RWPE1 (cell line): ENCODE results near the gene HMCN2.

Experiments used
- CTCF ChIA-PET: fragments of 350-600 bp; sonication (Branson Sonifier 250); formaldehyde crosslinking; extraction: SDS; loops from one replicate; lab custom pipeline; 2021; lab: Yijun Ruan, JAX
- POLR2A ChIA-PET: fragments of 400-600 bp; formaldehyde crosslinking; extraction: SDS; loops from one replicate; lab custom pipeline; 2020; ENCODE audit warnings: antibody characterized with exemption; ENCODE audit not compliant: low non-redundant PET; lab: Yijun Ruan, JAX
- DNase-seq: peaks from one replicate; pipeline ENCODE4 v3.0.0; 2012; ENCODE audit warnings: low spot score
- H3K27ac ChIP-seq: fragments of 450-650 bp; 2 replicates; pipeline ENCODE4 v1.5.1; 2017
- TF ChIP-seq, protein P1 (sequence below): fragments of 450-650 bp; conservative IDR thresholded peaks from 2 replicates; pipeline ENCODE4 v1.5.1; 2017; ENCODE audit warnings: low read depth, mild to moderate bottlenecking

Gene HMCN2

DNA sequence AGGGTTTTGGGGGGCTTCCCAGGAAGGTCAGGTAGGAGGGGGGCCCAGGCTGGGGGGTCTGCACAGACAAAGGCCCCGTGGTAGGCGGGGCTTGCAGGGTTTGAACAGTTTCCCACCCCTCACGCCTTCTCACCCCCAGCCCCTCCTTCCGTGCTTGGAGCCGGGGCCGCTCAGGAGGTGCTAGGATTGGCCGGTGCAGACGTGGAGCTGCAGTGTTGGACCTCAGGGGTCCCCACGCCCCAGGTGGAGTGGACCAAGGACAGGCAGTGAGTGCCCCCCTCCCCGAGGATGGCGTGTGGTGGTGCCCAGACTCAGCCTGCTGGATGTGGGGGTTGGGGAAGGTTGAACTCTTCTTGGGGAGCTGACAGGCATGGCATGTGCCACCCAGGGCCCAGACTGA is 83.8 kb downstream of the HMCN2 start:
- H3K27ac ChIP-seq: no peak overlapping the region
- POLR2A ChIA-PET: no interaction called here
- CTCF ChIA-PET: interaction anchor here (0.6 to 0.7 kb wide), 3 partner anchors 107 to 399 kb away, joined by 3 to 5 read pairs (median 4); no protein-coding TSS in a partner anchor
- no peak for DNase-seq
- TF ChIP-seq, protein P1, sequence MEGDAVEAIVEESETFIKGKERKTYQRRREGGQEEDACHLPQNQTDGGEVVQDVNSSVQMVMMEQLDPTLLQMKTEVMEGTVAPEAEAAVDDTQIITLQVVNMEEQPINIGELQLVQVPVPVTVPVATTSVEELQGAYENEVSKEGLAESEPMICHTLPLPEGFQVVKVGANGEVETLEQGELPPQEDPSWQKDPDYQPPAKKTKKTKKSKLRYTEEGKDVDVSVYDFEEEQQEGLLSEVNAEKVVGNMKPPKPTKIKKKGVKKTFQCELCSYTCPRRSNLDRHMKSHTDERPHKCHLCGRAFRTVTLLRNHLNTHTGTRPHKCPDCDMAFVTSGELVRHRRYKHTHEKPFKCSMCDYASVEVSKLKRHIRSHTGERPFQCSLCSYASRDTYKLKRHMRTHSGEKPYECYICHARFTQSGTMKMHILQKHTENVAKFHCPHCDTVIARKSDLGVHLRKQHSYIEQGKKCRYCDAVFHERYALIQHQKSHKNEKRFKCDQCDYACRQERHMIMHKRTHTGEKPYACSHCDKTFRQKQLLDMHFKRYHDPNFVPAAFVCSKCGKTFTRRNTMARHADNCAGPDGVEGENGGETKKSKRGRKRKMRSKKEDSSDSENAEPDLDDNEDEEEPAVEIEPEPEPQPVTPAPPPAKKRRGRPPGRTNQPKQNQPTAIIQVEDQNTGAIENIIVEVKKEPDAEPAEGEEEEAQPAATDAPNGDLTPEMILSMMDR: no peak

DNA sequence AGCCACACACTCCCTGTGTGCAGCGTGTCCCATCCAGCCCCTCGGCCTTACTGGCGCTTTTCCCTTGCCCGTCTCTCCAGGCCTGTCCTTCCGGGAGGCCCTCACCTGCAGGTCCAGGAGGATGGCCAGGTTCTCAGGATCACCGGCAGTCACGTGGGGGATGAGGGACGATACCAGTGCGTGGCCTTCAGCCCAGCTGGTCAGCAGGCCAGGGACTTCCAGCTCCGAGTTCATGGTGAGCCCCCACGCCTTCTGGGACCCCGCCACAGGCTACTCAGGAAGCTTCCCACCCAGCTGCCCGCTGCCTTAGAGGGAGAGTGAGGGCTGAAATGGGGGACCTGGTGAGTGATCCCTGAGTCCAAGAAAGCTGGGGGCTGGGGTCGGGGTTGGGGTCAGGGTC is 85.8 kb downstream of the HMCN2 start:
- POLR2A ChIA-PET: interaction anchor here (0.6 kb wide), 2 partner anchors 9 to 298 kb away, joined by 3 read pairs; no protein-coding TSS in a partner anchor
- CTCF ChIA-PET: no interaction called here
- DNase-seq: no peak
- peak overlapping the region; percentile 73 for H3K27ac ChIP-seq
- TF ChIP-seq, protein P1: no peak

DNA sequence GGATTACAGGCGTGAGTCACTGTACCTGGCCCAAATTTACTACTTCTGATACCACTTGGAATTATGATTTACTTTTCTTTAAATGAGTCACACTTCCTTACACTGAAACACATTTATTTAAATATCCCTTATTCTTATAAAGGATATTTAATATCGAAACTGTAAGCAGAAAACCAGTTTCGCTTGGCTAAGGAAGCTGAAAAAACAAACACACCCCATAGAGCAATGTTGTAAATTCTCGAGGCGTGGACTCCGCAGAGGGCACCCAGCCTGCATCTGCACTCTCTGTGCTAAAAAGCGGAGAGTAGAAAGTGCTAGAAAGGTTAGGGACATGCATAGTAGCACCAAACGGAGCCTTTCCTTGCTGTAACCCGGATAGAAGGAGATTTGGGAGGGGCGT is 86.5 kb downstream of the HMCN2 start:
- CTCF ChIA-PET: interaction anchor here (0.7 kb wide), 2 partner anchors 123 to 544 kb away, joined by 3 to 5 read pairs; no protein-coding TSS in a partner anchor

DNA sequence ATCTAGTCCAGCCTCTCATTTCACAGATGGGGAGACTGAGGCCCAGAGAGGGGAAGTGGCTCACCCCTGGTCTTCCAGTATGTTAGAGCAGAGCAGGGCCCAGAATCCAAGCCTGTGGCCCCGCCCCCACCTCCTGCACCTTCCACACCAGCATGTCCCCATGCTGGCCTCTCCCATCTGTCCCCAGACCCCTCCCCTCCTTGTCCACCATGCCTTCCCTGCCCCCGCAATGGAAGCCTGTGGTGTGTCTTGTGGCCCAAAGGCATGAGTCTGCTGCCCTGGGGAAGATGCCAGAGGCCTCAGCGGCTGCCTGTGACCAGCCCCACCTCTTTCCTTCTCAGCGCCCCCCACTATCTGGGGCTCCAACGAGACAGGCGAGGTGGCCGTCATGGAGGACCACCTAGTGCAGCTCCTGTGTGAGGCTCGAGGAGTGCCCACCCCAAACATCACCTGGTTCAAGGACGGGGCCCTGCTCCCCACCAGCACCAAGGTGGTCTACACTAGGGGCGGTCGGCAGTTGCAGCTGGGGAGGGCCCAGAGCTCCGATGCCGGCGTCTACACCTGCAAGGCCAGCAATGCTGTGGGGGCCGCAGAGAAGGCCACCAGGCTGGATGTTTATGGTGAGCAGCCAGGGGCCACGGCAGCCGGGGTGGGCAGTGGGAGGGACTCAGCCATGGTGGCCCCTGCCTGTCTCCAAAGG is 87.2 kb downstream of the HMCN2 start:
- no peak for DNase-seq
- TF ChIP-seq, protein P1: no peak
- POLR2A ChIA-PET: interaction anchor here (0.6 kb wide), 1 partner anchor 11 kb away, joined by 3 read pairs; no protein-coding TSS in a partner anchor
- CTCF ChIA-PET: interaction anchor here (0.7 to 0.9 kb wide), 4 partner anchors 10 to 543 kb away, joined by 3 to 6 read pairs (median 4); no protein-coding TSS in a partner anchor
- H3K27ac ChIP-seq: peak overlapping the region; percentile 73

More for the DNA sequence above, 86.5 kb downstream of the HMCN2 start:
- DNase-seq: peak; percentile 74
- H3K27ac ChIP-seq: peak overlapping the region; percentile 73
- TF ChIP-seq, protein P1: no peak
- POLR2A ChIA-PET: no interaction called here

DNA sequence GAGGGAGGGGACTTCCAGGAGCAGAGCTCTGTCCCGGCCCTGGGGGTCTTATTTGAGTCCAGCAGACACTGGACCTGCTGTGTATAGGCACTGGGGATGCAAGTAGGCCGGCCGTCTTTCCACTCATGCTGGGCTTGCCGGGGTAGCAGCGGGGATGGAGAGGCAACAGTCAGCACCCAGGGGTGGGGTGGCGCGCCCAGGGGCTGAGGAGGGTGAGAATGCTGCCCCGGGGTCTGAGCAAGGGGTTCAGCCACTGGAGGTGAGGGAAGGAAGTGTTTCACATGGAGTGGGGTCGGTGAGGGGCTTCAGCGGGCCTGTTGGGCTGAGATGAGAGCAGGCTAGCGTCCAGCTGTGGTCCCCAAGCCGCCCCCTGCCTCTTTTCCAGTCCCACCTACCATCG is 88.8 kb downstream of the HMCN2 start:
- TF ChIP-seq, protein P1: no peak
- POLR2A ChIA-PET: interaction anchor here (0.6 kb wide), 1 partner anchor 110 kb away, joined by 5 read pairs; no protein-coding TSS in a partner anchor
- DNase-seq: no peak
- CTCF ChIA-PET: interaction anchor here (1.0 kb wide), 1 partner anchor 11 kb away, joined by 5 read pairs; no protein-coding TSS in a partner anchor
- H3K27ac ChIP-seq: no peak overlapping the region

DNA sequence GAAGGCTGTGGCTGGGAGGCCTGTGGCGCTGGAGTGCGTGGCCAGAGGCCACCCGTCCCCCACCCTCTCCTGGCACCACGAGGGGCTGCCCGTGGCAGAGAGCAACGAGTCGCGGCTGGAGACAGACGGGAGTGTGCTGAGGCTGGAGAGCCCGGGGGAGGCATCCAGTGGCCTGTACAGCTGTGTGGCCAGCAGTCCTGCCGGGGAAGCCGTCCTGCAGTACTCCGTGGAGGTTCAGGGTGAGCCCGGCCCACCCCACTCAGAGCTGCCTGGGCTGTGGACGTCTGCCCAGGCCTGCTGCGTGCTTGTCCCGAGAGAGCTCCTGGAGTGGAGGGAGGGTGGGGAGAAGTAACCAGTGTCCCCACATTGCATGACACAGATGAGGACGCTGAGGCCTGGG is 89.2 kb downstream of the HMCN2 start:
- CTCF ChIA-PET: interaction anchor here (1.0 kb wide), 1 partner anchor 12 kb away, joined by 5 read pairs; no protein-coding TSS in a partner anchor
- DNase-seq: no peak
- TF ChIP-seq, protein P1: no peak
- POLR2A ChIA-PET: interaction anchor here (0.6 kb wide), 1 partner anchor 109 kb away, joined by 5 read pairs; no protein-coding TSS in a partner anchor
- no peak overlapping the region for H3K27ac ChIP-seq
